ENCODE data around the gene ANKRD63.
A peak's percentile ranks its signal among the peaks of the same experiment; 100 is the strongest.

ANKRD63 gene

DNA sequence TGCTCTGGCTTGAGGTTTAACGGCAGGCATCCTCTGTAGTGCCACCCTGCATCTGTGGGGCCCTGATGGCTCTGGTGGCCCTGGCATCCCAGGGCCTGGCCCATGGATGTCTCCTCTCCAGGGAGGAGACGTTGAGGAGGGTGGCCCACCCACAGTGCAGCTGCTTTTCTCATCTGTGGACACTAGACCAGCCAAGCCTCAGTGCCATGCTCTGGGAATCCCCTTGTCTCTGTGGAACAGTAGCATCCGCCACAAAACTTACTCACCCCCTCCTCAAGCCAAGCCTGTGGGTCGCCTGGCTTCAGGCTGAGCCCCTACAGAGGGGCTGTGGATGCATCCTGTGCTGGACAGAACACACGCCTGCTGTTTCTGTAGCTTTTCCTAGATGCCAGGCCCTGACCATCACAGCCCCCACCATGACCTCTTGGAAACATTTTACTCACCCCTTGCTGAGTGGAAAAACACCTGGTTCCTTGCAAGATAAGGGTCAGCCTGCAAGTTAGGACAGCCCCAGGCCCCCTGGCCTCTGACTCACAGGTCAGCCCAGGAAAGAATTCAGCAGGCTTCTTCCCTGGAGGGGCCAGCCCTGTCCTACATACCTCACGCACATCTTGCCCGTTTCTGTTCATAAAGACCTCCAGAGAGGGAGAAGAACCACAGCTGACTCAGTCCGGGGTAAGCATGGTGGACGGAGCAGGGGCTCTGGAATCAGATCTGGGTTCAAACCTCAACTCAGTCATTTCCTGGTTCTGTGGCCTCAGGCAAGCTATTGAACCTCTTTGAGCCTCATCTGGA lies 25.0 kb downstream of the ANKRD63 start:
- peak; percentile 24 for DNase-seq (ENCODE audit: low spot score)

DNA sequence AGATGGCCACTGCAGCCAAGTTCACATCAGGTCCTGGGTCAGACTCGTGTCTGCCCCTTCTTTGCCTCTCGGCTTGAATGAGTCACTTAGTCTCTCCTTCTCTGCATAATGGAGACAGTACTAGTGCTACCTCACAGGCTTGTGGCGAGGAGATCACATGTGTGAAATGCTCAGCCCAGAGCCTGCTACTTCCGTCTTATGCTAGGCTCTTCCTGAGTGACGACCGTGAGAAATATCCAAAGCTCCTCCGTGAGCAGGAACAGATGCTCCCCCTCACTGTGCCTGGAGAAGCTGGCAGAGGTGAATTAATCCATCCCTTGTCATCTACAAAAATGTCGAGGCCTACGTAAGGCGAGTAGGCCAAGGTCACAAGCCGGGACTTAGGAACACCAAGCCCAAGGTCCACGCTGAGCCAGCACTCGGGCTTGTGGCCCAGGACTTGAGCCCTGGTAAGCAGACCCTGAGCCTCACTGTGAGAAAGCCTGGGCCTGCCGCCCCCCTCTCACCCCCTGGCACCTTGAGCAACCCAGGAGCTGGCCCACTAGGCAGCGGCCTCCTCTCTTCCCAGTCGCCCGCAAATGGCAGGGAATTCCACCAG lies 26.1 kb downstream of the ANKRD63 start:
- peak; percentile 55 for DNase-seq (ENCODE audit: low spot score)

DNA sequence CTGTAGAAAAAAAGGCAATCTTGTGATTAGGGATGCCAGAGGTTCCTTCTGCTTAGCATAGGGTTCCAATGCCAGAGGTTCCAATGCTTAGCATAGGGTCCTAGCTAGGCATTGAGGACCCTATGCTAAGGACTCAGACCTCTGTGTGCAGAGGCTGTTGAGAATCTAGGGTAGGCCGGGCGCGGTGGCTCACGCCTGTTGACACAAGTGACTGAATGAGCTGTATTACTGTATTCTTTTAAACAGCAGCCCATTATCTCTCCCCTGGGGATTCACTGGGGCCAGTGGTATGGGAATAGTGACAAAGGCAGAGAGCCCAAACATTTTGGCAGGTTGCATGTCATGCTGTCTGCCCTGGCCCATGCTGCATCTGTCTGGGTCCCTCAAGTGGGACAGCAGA lies 27.8 kb downstream of the ANKRD63 start:
- DNase-seq (ENCODE audit: low spot score) = no peak

DNA sequence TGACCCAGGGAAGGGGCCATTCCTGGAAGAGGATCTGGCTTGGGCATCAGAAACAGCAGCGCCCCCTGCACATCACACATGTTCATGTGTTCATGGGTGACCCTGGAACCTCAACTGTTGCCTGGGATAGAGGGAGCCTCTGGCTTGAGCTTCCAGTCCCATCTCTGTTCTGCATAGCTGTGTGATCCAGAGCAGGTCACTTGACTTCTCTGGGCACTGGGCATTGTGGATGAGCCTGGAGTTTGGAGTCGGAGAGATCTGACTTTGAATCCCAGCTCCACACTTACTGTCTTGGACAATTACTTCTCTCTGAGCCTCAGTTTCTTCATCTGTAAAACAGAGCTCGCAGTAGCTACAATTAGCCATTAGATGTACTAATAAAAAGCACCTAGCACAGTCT lies 28.4 kb downstream of the ANKRD63 start:
- no peak for DNase-seq (ENCODE audit: low spot score)

DNA sequence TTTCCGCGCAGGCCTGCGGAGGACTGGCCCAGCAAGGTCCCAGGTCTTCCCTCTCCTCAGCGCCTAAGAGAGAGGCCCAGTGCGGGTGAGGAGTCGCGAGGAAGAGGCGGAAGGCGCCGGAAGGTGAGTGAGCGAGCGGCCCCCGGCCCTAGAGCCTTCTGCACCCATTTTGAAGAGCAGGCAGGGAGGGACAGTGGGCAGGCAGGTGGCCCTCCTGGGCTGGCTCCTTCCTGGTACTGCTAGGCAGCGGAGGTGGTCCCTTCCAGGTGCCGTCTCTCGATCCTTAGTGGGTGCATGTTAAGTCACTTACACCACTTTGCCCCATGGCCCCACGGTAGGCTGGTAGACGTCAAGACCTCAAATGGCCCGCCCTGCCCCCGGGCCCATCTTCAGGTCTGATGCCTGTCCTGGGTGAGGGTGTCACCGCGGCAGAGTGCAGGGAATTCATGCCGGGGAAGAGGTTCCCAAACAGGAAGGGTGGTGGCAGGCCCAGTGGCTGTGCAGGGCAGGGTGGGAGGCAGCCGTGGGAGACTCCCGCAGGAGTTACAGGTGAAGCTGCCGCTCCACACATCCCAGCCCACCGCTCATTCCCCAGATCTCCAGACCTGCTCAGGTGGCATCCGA lies 29.6 kb downstream of the ANKRD63 start:
- no peak for DNase-seq (ENCODE audit: low spot score)

DNA sequence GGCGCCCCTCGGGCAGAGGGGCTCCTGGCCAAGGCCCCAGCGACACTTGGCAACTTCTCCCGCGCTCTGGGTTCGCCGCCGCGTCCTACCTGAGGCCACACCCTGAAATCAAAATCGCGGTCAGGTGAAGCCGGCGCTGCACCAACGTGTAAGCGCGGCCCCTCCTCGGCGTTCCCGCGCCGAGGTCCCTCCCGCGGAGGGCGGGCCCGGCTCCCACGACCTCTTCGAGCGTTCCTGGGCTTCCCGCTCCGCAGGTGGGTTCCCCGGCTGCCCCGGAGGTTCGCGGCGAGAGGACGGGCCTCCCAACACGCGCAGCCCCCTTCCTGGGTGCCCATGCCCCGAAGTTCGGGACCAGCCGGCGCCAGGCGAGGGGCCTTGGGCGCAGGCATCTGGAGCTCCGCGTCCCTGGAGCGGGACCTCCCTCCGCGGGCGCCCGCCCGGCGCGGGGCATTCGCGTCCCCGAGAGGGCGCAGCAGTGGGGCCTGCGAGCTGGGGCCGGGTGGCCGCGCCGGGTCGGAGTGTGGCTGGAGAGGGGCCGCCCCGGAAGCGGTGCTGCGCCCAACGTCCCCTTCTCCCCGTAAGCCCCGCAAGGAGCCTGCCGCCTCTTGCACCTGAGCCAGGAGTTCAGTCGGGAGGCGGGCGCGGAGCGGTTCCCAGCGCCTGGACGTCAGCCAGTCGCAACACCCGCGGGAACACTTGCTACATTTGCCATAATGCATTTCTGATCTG lies 30.3 kb downstream of the ANKRD63 start:
- peak; percentile 42 for DNase-seq (ENCODE audit: low spot score)

DNA sequence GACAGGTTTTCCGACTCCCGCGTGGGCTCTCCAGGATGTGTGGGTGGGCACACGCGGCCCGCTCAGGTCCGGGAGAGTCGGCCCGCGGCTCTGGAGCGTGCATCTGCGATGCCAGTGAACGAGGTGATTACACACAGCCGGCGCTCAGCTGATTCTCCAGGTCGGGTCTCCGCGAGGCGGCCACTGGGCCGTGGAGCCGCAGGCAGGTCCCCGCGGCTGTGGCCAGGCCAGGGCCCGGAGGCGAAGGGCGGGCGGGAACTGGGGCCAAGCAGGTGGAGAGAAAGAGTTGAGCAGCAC lies 30.8 kb downstream of the ANKRD63 start:
- no peak for DNase-seq (ENCODE audit: low spot score)

DNA sequence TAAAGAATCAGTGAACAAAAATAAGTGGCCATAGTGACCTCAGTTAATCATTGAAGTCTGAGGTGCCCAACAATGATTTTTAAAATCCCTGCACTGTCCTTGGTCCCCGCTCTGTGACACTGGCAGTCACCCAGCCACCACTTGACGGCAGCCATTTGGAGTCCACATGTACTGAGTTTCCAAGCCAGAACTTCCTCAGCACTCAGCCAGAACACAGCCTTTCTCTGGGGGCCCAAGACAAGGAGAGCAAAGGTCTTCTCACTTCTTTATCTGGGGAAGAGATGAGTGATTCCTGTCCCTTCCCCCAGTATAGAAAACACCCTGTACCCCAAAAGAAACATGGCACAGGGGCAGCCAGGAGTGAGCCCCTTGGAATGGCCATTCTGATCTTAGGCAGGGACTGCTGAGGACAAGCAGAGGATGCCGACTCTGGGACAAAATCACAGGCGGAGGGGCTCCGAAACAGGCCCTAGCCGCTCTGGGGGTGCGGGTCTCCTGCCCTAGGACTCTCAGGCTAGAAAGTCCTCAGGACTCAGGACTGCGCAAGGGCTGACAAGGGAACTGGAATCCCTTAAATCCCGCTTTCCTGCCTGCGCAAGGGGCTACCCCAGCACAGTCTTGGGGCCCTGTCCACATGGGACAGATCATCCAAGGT lies 31.3 kb downstream of the ANKRD63 start:
- DNase-seq (ENCODE audit: low spot score) = no peak

DNA sequence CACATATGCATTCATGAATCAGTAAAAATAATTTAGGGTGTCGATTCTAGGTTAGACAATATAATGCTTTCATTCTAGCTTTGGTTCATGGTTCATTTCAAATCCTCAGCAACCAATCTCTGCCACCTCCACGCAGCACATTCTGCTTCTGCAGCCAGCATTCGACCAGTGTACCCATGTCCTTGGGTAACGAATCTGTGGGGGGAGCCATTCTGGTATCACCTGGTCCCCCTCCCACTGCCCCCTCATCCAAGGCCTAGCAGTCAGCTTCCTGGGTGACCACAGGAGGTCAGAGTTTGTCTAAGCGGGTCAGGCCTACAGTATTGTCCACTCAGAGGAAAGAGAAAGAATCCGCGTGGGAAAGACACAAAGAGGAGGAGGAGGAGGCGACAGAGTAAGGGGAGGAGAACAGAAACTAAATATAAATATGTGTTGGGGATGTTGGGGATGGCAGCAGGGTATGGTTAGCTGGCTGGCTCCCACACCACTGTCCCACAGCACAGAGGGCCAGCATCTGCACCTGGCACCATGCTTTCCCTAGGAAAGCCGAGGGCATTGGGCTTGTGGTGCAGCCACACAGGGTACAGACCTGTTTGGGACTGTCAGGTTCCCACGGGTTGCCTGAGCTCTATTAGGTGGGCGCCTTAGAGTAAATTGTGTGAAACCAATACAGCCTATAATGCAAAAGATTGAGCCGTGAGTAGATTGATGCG lies 31.9 kb downstream of the ANKRD63 start:
- DNase-seq (ENCODE audit: low spot score) = no peak

DNA sequence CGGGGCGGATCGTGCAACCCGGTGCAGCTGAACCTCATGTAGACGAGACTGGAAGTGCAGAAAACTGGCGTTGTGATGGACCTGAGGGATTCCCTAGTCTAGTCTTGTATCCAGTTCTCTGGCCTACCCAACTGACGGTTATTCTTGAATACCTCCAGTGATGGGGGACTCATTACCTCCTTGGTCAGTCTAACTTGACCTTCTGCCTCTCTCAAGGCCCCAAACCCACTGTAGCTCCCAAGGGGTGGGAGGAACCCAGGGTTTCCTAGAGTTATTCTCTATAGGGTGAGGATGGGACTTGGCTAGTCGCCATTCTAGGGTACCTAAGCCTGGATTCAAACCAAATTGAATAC lies 32.6 kb downstream of the ANKRD63 start:
- DNase-seq (ENCODE audit: low spot score) = no peak

DNA sequence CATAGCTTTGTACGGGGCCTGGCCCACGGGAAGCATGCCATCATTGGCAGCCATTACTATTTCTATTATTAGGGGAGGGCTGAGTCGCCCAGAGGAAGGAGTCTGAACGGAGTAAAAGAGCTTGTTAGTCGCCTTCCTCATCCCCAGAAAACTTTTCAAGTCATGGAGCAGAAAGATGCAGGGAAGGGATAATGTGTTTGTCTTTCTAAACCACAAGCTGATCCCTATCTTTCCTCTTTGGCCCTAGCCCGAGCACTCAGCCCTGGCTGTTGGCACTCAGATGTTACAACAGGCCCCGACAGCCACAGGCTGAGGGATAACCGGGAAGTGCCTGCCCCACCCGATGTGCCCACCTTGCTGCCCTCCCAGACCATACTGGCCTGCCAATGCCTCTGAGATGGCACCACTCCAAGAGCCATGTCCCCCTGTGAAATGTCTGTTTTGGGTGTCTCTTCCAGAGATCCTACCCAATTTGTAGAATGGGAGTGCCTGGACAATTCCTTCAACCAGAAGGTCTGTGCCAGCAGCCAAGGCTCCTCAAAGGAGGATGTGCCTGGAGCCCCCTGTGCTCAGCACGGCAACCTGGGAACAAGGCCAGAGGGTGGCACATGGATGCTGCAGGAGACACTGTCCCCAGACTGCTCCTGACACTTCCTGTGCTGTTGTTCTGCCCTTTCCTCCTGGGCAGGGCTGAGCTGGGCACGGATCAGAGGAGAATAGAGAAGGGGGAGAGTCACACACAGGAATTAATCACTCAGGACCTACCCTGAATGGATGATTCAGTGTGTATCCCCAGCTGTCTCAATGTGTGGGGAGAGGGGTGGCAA lies 33.2 kb downstream of the ANKRD63 start:
- peak; percentile 62 for DNase-seq (ENCODE audit: low spot score)

DNA sequence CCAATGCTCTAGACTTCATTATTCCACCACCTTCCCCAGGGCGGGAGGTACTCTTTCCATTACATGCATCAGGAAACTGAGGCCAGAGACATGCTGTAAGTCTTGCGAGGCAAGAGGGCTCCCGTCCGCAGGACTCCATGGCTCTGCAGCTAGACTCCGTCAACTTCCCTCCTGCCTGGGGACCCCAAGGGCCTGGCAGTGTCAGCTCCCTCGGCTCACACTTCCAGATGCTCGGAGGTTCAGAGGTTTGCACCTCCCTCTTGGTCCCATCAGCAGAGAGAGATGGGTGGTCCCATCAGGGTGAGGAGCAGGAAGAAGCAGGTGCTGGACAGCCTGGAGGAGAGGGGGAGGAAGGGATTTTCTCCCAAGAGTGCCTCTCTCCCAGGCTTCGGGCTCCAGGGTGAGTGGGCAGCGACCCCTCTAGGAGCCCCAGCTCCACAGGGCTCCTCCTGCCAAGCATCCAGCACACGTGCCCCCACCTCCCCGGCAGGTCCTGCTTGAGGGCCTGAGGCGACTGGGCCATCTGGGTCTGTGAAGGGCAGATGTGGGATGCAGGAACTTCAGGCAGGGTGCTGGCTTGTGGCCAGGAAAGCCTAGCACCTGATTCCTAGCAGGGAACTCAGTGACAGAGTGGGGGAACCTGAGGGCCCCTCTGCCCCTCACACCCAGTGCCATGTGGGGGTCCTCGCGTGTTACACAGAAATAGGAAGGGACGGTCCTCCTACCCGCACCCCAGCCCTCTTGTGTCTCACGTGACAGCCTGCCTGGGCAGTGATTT lies 34.7 kb downstream of the ANKRD63 start:
- no peak for DNase-seq (ENCODE audit: low spot score)

DNA sequence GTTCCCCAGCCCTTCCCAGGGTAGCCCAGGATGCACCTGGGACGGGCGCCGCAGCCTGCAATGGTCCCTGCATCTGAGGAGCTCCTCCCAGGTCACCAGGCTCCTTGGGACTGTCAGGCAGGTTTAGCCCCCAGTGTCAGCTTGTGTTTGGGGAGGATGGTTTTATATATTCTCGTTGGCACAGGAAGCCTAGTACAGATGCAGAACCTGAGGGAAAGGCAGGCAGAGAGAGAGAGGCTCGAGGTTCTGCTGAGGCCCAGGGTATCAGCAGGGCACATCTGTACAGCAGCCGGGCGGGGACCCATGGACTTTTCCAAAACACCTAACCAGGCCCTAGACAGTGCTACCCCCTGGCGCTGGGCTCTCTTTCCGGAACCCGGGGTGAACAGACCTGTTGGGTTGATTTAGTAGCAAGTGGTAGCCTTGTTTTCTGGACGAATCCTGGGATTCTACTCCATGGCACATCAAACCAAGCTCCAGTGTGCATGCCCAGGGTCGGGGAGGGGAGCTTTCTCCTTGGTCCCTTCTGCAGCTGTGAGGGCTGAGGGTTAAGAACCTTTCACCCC lies 35.4 kb downstream of the ANKRD63 start:
- no peak for DNase-seq (ENCODE audit: low spot score)

DNA sequence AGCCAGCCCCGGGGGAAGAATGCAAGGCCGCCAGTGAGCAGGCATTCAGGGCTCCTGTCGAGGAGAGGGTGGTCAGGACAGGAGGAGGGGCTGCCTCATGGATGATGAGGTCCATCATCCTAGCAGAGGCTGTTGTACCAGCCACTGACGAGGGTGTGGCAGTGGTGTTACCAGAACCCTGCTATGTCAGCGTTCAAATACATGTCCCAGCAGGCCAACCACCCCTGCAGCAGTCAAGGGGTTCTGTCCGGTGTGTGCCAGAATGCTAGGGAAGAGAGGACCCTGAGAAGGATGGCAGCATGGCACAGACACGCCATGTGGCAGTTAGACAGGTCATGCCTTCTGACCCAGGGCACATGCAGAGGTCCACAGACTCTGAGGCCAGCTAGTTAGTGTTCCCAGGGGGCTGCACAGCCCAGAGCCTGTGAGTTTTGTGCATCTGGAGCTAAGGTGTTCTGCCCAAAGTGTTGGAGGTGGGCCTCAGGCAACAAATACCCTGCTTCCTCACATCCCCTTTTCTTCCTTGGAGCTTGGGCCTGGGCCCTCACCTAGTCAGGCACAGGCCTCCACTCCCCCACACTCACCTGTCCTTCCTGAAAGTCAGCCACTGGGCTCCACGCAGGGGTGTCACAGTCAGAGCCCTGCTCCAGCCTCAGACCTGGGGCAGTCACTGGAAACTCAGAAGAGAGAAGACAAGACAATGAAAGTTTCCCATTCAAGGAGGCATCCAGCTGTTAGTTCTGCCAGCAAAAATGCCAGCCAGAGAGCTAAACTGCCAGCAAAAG lies 36.2 kb downstream of the ANKRD63 start:
- no peak for DNase-seq (ENCODE audit: low spot score)

DNA sequence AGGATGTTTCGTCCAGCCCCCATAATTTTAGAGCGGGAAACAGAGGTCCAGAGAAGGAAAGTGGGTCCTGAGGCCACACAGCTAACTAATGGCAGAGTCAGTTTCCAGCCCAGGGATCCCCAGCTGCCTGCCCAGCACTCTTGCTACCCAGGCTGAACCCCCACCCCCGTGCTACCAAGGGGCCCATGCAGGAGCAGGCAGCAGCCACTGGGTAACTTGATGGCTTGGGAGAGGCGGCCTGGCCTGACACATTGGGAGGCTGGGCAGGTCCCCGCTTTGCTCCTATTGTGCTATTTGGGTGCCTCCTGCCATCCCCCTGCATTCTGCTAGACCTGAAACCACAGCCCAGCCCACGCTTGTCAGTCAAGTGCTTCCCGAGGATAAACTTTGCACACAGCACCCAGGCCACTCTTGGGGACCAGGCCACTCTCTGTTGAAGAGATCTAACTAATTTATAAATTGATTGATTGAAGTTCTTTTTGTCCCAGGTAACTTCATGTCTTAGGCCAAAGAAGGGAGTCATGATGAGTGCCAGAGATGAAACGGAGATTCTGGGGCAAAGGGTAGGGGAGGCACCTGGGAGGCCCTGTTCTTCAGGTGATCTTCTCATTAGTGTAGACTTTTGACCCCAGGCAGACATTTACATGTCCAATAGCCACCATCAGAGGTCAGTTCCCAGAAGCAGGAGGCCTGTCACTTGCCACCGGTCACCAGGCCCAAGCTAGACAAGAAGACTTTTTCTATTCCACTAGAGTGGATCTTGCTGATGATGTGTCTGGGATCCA lies 37.0 kb downstream of the ANKRD63 start:
- DNase-seq (ENCODE audit: low spot score) = no peak

DNA sequence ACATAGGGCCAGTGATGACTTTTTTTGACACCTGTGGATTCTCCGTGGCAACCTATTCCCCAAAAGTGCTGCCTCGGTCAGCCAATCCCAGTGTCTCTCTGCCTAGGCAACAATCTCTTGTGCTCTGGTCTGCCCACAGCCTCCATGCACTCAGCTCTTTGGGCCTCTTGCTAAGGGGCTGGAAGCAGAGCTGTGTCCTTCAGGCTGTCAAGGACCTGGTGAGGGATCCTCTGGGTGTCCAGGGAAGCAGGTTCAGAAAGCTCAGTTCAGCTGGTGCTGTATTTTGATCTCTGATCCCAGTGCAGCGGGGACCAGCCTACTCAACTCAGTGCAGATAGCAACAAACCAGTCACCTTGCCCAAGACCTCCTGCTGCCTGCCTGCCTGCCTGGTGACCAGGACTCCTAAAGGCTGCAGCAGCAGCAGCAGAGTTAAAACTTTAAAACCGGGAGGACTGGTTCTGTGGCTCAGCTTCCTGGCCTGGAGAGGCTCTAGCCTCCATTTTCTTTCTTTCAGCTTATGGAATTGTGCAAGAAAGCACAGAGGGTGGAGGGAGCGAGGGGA lies 37.8 kb downstream of the ANKRD63 start:
- no peak for DNase-seq (ENCODE audit: low spot score)

DNA sequence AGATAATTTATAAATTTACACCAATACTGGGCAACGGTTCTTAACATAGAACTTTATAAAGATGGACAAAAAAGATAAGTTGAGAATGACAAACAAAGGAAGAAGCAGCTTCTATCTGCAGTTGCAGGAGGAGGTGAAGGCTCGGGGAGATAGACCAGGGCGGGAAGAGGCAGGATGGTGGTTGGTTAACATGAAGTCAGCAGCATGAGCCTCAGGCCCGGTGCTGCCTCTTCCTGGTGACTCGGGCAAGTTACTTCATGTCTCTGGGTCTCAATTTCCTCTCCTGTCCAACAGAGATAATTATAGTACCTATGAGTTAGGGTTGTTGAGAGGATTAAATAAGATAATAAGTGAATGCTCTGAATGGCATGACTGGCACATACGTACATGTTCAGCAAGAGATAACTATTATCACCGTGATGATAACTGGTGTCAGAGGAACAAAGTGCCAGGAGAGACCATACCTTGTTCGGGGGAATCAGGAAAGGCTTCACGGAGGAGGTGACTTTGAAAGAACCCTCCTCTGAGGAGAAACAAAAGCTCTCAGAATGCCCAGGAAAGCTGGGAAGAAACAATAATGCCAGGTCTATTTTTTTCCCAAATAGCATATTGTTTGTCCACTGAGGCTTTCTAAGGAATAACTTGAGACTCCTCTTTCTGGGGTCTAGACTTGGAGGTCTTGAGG lies 39.6 kb downstream of the ANKRD63 start:
- no peak for DNase-seq (ENCODE audit: low spot score)
